HG03064 (cell line): ENCODE measurements around the gene M6PR.

ENCODE experiments used
- ATAC-seq: cut with Tn5 transposase; IDR thresholded peaks from one replicate; pipeline ENCODE4 v1.9.1; 2021; ENCODE audit warnings: low read depth; ENCODE audit not compliant: unreplicated experiment

Gene M6PR

DNA sequence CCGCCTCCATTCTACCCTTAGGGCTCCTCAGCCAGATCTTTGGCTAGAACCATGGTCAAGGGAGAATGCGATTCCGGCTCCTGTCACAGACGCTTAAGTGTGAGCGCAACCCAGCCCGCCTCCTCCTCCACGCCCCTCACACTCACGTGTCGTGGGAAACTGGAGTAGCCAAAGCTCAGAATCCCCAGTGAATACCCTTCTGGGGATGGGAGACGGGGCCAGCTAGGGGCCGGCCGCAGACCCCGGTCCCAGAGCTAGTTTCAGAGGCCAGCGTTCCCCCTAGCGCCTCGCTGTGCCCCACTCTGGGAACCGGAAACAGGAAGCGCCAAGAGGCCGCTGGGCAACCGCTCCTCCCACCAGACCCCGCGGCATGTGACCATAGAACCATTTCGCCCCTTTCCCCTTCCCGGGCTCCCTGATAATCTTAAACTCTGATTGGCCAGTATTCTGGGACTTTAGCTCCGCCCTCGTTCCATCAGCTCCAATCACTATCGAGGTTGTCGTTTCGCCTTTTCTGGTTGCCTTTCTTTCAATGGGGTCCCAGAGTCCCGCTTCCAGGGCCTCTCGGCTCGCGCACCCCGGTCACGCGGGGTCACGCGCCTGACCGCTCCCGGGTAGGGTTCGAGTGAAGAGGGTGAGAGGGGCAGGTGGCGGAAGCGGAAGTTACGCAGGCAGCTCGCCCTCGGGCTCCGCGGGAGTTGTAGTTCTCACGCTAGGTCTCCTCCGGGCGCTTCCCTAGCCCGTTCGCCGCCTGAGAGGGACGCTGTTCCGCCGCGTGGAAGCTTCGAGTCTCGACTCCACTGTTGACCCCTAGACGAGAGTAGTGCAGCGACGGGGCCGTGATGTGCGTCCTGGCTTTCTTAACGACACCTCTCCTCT, at the start of gene M6PR:
Gene M6PR, minus strand, starts transcription at position 304 of the 879 bp plus-strand sequence. CDS start 3,241 bp downstream, outside the sequence.
- ATAC-seq = peak; percentile 84

DNA sequence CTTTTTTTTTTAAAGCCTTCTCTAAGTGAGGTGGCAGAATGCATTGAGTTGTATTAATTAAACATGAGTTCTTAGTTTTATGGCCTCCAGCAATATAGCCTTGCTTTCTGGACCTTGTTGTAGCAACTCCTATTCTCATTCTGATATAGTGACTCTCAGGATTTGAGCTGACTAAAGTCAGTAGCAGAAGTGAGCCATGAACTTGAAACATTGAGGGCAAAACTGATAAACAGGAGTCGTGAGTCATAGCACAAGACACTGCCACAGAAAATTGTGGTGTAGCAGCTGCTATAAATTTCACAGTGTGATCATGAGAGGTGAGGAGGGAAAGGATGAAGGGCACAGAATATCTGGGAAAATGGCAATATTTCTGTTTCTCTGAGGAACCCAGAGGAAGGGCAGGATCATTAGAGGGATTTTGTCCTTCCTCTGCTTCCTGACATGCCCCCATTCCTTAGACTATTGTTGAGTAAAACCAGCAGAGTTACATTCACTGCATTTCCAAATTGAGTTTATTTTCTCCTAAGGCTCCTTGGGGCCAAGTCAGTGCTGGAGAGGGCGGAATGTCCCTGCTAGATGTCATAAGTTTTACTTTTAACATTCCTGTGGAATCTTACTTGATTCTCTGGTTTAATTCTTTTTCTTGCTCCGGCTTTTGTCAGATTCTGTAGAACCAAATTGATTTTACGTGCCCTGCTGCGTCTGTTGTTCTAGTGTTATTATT, 47.4 kb upstream of the M6PR start:
- ATAC-seq = peak; percentile 83

DNA sequence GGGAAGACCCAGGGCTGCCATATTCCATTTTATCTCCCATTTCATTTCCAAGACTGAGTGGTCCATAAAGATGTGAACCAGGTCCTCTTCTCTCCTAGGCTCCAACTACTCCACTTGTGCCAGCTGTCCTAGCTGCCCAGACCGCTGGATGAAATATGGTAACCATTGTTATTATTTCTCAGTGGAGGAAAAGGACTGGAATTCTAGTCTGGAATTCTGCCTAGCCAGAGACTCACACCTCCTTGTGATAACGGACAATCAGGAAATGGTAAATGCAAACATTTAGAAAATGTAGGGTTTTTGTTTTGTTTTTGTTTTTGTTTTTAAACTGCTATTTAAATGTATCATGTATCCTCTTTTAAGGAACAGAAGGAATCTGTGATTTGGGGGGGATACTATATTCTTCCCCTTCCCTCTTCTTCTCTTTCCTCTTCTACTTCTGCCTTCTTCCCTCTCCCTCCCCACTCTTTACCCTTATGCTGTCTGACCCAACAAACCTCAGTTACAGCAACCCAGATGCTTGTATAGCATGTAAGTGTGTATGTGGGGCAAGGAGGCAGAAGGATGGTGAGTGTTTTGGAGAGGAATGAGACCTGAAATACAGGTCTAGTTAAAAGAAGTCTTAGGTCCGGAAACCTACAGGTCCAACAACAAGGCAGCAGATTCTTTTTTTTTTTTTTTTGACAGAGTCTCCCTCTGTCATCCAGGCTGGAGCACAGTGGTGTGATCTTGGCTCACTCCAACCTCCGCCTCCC, 45.8 kb upstream of the M6PR start:
- ATAC-seq = no peak

DNA sequence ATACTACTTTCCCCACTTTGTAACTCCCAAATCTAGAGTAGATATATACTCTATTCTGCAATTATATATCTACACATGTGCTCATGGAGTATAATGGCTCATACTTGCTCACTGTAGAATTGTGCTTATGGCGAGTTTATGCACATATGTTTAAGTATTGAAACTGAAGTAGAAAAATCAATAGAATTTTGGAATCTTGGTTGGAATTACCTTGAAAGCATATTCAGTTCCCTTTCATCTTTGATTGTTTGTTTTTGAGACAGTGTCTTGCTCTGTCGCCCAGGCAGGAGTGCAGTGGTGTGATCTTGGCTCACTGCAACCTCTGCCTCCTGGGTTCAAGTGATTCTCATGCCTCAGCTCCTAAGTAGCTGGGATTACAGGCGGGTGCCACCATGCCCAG, 44.4 kb upstream of the M6PR start:
- no peak for ATAC-seq

DNA sequence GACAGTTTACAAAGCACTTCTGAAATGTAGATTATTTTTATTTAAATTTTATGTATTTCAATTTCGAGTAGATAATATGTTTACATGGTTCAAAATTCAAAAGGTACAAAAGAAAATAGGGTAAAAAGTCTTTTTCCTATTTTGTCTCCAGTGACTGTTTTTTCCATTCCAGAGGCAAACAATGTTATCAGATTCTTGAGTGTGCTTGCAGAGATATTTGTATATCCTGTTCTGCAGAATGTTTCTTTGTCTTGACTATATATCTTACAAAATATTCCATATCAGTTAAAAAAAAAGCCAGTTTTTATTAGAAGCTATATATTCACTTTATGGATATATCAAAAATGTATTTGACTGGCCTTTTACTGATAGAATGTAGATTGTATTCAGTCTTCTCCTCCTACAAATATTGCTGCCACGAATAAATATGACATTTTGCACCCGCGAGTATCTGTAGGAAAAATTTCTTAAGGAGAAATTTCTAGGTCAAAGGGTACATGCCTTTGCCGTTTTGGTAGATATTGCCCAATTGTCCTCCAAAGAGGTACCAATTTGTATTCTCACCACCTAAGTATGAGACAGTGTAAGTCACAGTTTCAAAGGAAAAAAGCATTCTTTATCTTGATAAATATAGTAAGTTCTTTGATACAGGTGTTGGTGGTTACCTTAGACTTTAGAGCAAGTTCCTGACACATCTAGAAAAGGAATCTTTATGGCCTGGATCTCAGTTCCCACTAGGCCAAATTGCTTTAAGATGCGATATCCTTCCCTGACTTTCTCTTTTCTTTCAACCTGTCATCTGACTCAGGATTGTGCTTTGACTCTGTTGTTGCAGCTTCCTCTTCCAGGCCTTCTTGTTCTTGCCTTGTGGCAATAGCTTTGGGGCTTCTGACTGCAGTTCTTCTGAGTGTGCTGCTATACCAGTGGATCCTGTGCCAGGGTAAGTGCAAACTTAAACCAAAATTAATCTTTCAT, 42.2 kb upstream of the M6PR start:
- ATAC-seq = no peak

DNA sequence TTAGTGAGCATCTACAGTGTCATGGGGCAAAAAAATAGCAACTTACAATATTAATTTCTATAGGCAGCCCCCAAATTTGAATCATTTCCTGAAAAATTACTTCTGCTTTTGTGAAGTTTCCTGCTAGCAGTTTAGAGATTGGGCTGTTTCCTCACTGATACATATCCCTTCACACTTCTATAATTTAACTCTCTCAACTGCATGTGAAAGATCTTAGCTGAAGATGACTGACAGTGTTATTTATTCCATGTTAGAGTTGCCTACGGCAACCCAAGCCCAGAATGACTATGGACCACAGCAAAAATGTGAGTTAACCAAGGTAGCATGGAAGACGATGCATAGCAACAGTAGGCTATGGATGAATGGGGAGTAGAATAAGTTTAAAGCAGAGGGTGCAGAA, 40.0 kb upstream of the M6PR start, which contains the start of gene KLRG1:
Gene KLRG1, plus strand, starts transcription at position 134 of the 400 bp plus-strand sequence. Its CDS starts 90 bp downstream, at position 224.
- ATAC-seq = no peak

DNA sequence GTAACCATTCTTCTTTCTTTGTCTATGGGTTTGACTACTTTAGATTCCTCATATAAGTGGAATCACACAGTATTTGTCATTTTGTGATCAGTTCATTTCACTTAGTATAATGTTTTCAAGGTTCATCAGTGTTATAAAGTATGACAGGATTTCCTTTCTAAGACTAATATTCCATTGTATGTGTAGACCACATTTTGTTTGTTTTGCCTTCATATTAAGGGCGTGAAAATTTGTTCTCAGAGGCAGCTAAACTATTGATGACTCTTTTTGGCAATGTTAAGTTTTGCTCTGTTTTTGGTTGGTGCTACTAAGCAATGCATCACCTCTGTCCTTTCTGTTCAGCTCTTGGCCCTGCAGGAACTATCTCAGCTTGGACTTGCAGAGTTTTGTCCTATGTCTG, 38.2 kb upstream of the M6PR start:
- no peak for ATAC-seq

DNA sequence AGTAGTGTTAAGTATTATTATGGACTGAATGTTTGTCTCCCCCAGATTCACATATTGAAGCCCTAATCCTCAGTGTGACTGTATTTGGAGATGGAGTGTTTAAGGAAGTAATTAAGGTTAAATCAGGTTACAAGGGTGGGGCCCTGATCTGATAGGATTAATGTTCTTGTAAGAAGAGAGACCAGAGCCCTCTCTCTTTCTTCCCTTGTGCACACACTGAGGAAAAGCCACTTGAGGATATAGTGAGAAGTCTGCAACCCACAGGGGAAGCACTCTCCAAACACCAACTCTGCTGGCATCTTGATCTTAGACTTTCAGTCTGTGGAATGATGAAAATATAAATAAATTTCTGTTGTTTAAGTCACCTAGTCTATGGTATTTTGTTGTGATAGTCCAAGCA, 37.7 kb upstream of the M6PR start:
- no peak for ATAC-seq

DNA sequence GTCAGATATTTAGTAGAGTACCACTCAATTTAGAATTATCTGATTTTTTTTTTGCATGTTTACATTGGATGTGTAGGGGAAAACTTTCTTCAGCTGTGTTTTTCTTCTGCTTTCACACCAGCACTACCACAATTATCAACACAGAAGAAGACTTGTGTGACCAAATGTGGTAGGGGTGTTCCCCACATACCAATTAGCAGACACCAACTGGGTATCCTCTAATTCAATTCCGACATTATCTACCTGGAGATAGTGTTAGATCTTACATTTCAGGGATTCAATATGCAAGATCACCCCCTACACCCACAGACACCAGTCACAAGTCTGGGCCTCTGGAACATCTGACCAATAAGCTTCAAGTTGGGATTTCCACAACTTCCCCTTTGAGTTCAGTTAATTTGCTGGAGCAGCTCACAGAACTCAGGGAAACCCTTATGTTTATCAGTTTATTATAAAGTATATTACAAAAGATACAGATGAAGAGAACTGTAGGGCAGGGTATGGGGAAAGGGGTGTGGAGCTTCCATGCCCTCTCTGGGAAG, 35.8 kb upstream of the M6PR start:
- ATAC-seq = no peak

DNA sequence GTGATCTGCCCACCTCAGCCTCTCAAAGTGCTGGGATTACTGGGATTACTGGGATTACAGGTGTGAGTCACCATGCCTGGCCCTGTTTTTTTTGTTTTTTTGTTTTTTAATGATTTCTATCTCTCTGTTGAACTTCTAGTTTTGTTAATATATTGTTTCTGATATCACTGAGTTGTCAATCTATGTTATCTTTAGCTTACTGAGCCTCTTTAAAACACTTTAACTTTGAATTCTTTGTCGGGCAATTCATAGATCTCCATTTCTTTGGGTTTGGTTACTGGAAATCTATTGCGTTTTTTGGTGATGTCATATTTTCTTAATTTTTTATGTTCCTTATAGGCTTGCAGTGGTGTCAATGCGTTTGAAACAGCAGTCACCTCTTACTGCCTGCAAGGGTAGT, 30.7 kb upstream of the M6PR start:
- no peak for ATAC-seq

DNA sequence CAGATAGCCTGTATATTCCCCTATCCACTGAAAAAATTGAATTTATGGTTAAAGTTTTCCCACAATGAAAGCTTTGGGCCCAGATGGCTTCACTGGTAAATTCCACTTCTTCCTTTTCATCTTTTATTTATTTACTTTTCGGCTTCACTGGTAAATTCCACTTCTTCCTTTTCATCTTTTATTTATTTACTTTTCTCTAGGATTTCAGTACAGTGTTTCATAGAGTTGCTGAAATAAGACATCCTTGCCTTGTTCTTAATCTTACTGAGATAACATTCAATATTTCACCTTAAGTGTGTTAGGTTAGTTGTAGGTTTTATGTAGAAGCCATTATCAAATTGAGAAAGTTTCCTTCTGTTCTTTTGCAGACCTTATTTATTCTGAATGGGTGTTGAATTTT, 21.0 kb upstream of the M6PR start:
- no peak for ATAC-seq

DNA sequence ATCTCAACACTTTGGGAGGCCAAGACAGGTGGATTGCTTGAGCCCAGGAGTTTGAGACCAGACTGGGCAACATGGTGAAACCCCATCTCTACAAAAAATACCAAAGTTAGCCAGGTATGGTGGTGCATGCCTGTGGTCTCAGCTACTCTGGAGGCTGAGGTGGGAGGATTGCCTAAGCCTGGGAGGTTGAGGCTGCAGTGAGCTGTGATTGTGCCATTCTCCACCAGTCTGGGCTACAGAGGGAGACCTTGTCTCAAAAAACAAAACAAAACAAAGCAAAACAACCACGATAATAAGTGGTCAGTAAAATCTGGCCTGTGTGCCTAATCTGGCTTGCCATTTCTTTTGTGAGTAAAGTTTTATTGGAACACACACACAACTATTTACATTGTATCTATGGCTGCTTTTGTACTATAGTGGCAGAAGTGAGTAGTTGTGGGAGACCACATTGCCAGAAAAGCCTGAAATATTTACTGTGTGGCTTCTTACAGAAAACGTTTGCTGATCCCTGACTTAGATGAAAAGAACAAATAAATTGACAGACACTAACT, 20.5 kb upstream of the M6PR start:
- no peak for ATAC-seq

DNA sequence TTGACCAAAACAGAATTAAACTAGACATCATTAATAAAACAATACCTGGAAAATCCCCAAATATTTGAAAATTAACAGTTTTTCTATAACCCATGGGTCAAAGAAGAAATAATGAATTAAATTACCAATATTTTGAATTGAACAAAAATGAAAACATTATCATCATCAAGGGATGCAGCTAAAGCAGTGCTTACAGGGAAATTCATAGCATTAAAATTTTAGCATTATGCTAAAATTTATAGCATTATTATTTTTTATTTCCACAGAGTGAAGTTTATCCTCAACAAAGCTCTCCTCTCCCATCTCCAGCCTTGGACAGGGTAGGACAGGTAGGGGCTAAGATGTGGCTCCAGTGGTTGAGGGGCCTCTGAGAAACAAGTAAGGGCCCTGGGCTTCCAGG, 19.3 kb upstream of the M6PR start:
- no peak for ATAC-seq

DNA sequence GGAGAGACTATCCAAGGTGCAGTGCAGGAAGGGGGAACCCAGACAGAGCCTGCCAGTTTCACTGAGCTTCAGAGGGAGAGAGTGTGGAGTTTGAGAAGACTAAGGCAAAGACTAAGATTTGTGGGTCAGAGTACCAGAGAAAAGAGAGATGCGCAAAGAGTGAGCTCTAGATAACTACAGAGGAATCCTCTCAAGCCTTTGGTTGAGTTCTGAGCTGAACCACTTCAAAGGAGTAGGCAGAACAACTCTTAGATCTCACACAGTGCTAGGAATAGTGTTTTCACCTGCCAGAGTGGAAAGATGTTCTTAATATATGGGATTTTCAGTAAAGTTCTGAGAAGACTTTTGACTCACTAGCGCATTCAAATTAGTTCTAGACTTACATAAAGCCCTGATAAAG, 10.7 kb upstream of the M6PR start:
- ATAC-seq = no peak

DNA sequence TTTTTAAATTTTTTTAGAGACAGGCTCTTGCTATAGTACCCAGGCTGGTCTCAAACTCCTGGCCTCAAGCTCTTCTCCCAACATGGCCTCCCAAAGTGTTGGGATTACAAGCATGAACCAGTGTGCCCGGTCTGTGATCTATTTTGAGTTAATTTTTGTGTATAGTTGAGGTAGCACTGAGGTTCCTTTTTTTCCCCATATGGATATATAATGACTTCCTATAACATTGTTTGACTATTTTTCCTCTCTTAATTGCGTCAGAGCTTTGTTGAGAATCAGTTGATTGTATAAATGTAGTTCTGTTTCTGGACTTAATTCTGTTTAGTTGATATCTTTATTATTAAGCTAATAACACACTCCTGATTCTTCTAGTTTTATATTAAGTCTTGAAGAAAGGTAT, 8.6 kb upstream of the M6PR start:
- no peak for ATAC-seq

DNA sequence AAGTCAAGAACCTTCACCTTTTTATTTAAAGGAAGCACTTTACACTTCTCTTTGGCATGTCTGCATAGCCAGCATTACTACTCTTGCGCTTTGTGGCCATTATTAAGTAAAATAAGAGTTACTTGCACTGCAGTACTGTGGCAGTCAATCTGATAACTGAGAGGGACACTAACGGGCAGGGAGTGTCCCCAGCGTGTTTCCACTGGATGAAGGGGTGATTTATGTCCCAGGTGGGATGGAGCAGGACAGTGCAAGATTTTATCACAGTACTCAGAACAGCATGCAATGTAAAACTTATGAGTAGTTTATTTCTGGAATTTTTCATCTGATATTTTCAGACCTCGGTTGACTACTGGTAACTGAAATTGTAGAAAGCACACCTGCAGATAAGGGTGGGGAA, 8.1 kb upstream of the M6PR start:
- ATAC-seq = no peak

DNA sequence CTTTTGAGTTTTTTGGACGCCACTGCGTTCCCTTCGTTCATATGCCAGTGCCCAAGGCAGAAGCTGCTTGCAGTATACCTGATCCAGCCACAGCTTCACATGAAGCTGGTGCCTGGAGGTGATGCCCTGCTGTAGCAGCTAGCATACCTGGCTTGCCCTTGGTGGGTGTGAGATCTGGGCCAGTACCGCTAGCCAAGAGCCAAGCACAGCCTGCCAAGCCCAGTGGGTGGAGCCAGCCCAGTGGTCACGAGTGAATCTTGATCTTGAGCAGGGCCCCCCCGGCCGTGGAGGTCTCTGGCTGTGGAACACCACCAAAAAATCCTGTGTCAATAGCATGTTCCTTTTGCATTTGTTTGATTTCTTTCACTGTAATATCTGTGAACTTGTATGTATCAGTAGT, 7.3 kb upstream of the M6PR start:
- no peak for ATAC-seq

DNA sequence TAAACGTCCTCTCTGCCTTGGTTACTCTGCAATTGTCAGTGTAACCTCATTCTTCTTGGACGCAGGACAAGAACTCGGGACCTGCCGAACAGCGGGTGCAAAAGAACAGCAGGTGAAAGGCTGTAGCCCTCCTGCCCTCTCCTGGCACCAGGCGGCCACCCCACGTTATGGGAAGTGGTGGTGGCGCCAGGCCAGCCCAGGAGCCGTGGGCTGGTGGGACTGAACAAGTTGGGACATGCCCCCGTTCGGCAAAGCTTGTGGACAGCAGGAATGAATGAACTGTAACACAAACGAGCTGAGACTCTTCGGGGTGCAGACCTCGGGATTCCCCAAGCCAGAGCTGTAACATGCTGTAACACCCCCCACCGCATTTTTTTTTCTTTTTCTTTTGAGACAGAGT, 6.6 kb upstream of the M6PR start:
- ATAC-seq = no peak

DNA sequence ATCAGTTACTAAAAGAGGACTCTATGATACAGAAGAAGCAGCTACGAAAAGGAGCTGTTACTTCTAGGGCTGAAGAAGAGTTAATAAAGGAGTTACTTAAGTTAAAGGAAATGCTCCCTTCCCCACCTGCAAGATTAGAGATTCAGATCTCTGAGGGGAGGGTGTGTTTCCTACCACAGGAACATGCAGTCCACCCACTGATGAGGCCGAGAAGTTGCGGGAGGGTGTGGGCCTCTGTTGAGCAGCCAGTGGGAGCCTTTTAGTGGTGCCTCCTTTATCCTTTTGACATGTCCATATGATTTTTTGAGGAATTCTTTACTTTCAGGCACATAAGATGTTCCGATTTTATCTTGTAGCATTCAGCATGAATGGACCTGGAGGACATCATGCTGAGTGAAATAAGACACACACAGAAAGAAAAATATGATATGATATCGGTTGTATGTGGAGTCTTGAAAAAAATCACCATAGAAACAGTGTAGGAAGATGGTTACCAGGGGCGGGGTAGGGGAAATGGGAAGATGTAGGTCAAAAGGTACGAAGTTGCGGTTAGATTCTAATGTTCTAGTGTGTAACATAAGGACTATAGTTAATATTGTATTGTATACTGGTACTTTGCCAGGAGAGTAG, 4.4 kb upstream of the M6PR start:
- ATAC-seq = no peak
